GM19239 (cell line): ENCODE results near the gene CRISP1.
"Not testable (repeated sequence)": the region's sequence is repeated elsewhere in the genome, so short reads cannot be mapped to it uniquely, and the experiment has no call there.

Experiments used
- DNase-seq: peaks from one replicate; pipeline ENCODE4 v3.0.0; 2011; ENCODE audit warnings: low spot score; ENCODE audit not compliant: insufficient read length
- FAIRE-seq: peaks from 2 replicates; lab custom pipeline; 2011; peaks lifted over from hg19 to GRCh38; lab: Jason Lieb, UNC

The CRISP1 gene, protein sequence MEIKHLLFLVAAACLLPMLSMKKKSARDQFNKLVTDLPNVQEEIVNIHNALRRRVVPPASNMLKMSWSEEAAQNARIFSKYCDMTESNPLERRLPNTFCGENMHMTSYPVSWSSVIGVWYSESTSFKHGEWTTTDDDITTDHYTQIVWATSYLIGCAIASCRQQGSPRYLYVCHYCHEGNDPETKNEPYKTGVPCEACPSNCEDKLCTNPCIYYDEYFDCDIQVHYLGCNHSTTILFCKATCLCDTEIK

DNA sequence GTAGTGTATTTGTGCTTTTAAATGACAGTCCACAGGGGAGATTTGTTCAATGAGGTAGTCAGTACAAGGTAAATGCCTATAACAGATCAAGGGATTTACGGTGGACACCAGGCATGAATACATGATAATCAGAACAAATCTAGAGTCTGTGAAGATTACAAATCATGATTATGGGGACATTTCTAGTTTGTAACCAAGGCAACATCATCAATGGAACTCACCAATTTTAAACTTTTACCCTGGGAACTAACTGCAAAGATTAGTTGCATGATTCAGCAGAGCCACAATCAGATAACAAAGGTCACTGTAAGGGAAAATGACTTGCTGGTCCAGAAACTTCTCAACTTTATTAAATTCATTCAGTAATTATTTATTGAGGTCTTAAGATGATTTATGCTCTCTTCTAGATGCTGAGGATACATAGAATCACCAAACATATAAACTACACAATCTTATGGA lies at the start of gene CRISP1:
TSS of gene CRISP1 (minus strand) at position 51 of the 459 bp plus-strand sequence. CDS start 9,135 bp downstream, outside the sequence.
- no peak for DNase-seq
- FAIRE-seq = no peak

DNA sequence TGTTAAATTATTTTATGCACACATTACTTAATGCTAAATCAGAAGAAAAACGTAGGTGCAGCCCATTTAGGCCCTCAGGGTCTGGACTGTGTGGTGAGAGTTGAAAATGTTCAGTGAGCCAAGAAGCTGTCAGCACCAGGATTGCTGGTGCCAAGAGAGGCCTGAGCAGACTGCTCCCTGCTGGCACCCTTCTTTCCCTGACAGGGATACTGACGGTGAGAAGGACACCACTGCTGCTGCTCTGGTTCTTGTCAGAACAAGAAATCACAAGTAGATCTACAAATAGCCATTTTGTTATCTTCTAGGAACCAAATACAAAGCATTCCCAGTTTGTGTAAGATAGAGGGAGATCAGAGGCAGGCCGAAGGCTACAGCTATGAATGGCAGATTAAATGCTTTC lies 48.7 kb upstream of the CRISP1 start:
- DNase-seq = no peak
- no peak for FAIRE-seq

GRCh38 chr6:49913636-49914375 lies 47.5 kb upstream of the CRISP1 start:
- no peak for DNase-seq
- FAIRE-seq = no peak

- DNase-seq = no peak
- FAIRE-seq = no peak
These were observed 45.9 kb upstream of the CRISP1 start for GRCh38 chr6:49912196-49912595.

GRCh38 chr6:49911252-49911651 lies 44.9 kb upstream of the CRISP1 start:
- DNase-seq (no peak), FAIRE-seq (no peak)

DNA sequence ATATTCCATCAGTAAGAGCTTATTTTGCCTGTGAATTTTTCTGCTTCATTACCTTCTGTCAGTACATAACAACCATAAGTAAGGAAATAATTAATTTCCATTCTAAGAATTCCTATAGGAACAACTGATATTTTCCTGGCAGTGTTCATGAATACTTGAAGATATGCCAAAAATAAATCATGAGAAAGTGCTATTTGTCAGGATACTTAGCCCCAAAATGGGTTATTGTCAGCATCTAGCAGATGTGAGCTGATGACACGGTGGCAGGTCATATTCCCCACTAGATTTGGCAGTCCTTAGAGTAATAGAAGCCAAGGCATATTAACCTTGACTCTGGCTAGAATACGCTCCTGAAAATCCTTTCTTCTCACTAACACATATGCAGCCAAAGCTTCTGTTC lies 43.2 kb upstream of the CRISP1 start:
- DNase-seq (no peak), FAIRE-seq (no peak)

- FAIRE-seq (no peak), DNase-seq (no peak)
These were observed 40.2 kb upstream of the CRISP1 start for GRCh38 chr6:49906526-49906925.

GRCh38 chr6:49905296-49905695 lies 39.0 kb upstream of the CRISP1 start:
- DNase-seq (no peak), FAIRE-seq (no peak)

DNA sequence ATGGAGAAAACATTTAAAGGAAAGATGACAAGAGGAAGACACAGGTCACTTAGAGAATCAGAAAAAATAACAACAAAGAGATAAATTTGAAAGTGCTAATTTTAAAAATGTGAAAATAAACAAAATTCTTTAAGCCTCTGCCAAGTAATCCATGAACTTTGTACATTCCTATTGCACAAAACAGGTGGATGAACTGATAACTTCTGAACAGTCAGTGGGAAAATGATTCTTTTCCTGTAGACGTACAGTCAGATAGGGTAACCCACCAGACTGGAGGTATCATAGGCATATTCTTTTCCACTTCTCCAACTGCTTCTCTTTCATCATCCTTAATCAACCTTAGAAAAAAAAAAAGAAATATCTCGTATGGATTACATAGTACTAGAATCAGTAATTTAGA lies 36.5 kb upstream of the CRISP1 start:
- no peak for FAIRE-seq
- DNase-seq = no peak

DNA sequence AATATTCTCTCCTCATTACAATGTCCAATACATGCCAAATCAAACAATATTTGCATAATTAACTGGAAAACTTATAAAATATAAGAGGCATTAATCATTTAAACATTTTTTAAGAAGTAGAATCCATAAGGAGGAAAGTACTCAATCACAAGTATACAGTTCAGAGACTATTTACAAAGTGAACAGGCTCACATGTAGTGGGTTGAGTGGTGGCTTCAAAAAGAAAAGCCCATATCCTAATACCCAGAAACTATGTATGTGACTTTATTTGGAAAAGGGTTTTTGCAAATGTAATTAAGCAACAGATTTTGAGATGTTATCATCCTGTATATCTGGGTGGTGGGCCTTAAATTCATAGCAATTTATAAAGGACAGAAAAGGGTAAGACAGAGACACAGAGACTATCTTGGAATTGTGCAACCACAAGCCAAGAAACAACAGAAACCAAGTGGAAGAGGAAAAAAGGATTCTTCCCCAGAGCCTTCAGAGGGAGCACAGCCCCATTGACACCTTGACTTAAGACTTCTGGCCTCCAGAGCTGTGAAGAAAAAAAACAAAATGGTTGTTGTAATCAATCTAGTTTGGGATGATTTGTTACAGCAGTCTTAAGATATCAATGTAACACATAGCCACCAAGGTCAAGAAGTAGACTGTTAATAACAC lies 32.7 kb upstream of the CRISP1 start:
- no peak for FAIRE-seq
- no peak for DNase-seq

DNA sequence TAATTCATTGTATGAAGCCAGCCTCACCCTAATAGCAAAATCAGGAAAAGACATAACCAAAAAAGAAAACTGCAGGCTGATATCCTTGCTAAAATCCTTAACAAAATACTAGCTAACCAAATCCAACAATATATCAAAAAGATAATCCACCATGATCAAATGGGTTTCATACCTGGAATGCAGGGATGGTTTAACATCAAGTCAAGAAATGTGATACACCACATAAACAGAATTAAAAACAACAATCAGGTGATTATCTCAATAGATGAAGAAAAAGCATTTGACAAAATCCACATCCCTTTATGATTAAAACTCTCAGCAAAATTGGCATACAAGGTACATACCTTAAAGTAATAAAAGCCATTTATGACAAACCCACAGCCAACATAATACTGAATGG lies 29.2 kb upstream of the CRISP1 start:
- DNase-seq, FAIRE-seq: not testable (repeated sequence)

- DNase-seq (no peak), FAIRE-seq (no peak)
These were observed 25.9 kb upstream of the CRISP1 start for GRCh38 chr6:49892280-49892679.

DNA sequence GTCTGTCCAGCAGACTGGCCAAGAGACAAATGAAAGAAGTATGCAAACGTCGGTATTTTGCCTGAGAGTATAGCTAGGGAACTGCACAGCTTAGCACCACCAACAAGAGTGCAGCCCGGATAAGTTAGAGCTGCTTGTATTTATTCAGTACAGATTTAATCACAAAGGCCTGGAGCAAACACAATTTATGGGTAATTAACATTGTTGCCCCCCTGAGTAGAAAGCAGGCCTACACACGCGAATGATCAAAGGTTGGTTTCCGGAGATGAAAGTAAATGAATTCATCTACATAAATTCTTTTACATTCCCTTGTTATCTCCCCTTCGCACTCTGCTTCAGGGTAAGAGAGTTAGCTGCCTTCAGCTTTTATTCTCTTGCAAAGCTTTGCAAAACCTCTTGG lies 24.7 kb upstream of the CRISP1 start:
- FAIRE-seq (no peak), DNase-seq (no peak)

GRCh38 chr6:49888742-49889431 lies 22.6 kb upstream of the CRISP1 start:
- FAIRE-seq (no peak), DNase-seq (no peak)

GRCh38 chr6:49868951-49869529 lies 2.7 kb upstream of the CRISP1 start:
- FAIRE-seq = no peak
- DNase-seq = no peak

DNA sequence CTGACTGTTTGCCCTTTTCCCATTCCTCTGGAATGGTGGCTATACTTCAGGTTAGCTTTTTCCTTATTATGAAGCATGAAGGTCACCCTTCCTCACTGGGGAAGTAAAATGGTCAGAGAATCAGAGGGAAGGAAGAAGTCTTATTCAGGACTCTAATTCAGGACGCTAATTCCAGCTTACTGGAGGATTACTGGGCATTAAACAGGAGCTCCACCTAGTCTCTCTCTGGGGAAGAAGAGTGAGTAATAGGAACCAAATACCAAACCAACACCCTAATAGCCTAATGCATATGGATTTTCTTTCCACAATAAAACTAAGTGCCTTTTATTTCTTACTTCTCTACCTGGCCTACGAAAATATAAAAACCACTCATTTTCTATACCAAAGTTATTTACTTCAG lies 10.1 kb downstream of the CRISP1 start:
- DNase-seq = no peak
- FAIRE-seq = no peak

DNA sequence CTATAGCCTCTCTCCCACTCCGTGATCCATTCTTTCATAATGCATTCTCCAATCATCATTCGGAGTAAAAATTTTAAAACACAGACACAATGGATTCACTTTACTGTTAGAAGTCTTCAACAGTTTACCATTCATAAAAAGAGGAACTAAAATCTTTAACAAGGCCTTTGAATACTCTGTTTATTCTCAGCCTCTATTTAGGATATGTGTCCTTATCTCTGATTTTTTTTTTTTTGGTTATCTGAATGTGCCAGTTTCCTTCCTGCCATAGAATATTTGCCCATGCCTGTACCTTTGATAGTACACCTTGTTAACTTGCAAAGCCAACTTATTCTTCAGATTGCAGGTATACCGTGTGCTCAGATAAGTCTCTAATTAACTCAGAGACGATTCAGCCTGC lies 11.1 kb downstream of the CRISP1 start:
- FAIRE-seq (no peak), DNase-seq (no peak)

DNA sequence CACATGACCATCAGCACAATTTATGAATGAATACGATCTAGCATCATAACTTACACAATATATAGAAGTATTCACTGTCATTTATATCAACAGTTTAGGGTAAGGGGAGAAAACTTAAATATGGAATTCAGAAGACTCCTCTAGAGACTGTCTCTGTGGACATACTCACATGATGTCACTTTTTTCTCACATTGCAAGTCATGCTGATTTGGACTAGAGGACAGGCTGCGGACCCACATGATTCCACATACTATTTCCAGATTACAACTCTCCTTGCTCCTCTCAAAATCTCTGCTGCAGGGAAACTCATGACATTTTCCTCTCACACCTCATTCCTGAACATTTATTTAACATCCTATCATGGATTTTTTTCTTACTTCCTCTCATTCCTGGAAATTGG lies 13.4 kb downstream of the CRISP1 start:
- FAIRE-seq (no peak), DNase-seq (no peak)

GRCh38 chr6:49849213-49849907 lies 17.0 kb downstream of the CRISP1 start:
- peak; percentile 7 for DNase-seq
- peak; percentile 84 for FAIRE-seq

GRCh38 chr6:49847673-49848072 lies 18.7 kb downstream of the CRISP1 start:
- DNase-seq (no peak), FAIRE-seq (no peak)
